ENCODE measurements around the gene ZNF460. TPM values are rescaled to one million over a fixed set of nuclear protein-coding genes. Genes with fewer than 3 reads are reported as not detected.
"Not testable (repeated sequence)": the region's sequence is repeated elsewhere in the genome, so short reads cannot be mapped to it uniquely, and the experiment has no call there.

Gene ZNF460
- total and polyA plus RNA-seq, 3 experiments from 2014 or later = 7.5 to 52.0 (median 45.5) TPM

GRCh38 chr19:57244513-57244912 lies 35.8 kb upstream of the ZNF460 start:
- Mint-ChIP-seq H3K27ac (peak overlapping the region in 1 of 8 donors; percentile 73), H3K9me3 (peaks cover 0 to 3% (median 0%) of the 10 kb centered on the region in 5 donors), H3K4me1 (peaks cover 36 to 49% (median 40%) of the 10 kb centered on the region in 3 donors), H3K36me3 (peaks cover 11 to 70% (median 32%) of the 10 kb centered on the region in 3 donors), H3K27me3 (no peaks in the 10 kb centered on the region), H3K4me3 (no peak overlapping the region)
- ChIA-PET CTCF (no interaction called here), POLR2A (no interaction called here)
- no peak for DNase-seq
- H3K36me3 ChIP-seq (ENCODE audit: insufficient read depth, low read length) = peaks cover 43% of the 10 kb centered on the region
- no peaks in the 10 kb centered on the region for H3K27me3 ChIP-seq (ENCODE audit: insufficient read depth, low read length, poor library complexity, severe bottlenecking)
- no peaks in the 10 kb centered on the region for H3K9me3 ChIP-seq (ENCODE audit: low read length)
- H3K4me1 ChIP-seq (ENCODE audit: insufficient read depth, low read length) = peaks cover 27% of the 10 kb centered on the region
- H3K4me3 ChIP-seq (ENCODE audit: low read length) = no peak overlapping the region
- H3K27ac ChIP-seq (ENCODE audit: low read depth, low read length) = no peak overlapping the region

GRCh38 chr19:57245066-57245465 lies 35.2 kb upstream of the ZNF460 start:
- no peaks in the 10 kb centered on the region for H3K27me3 Mint-ChIP-seq
- H3K27ac ChIP-seq (ENCODE audit: low read depth, low read length) = no peak overlapping the region

GRCh38 chr19:57245959-57246358 lies 34.3 kb upstream of the ZNF460 start:
- no peaks in the 10 kb centered on the region for H3K27me3 Mint-ChIP-seq
- ChIA-PET CTCF (interaction anchor here (0.7 kb wide), 1 partner anchor 730 kb away, joined by 3 read pairs; no protein-coding TSS in a partner anchor), POLR2A (no interaction called here)
- H3K9me3 Mint-ChIP-seq = peaks cover 0 to 11% (median 0%) of the 10 kb centered on the region in 5 donors
- H3K27ac Mint-ChIP-seq = no peak overlapping the region
- Histone ChIP-seq H3K27me3 (ENCODE audit: insufficient read depth, low read length, poor library complexity, severe bottlenecking) (no peaks in the 10 kb centered on the region), H3K9me3 (ENCODE audit: low read length) (no peaks in the 10 kb centered on the region), H3K27ac (ENCODE audit: low read depth, low read length) (no peak overlapping the region), H3K36me3 (ENCODE audit: insufficient read depth, low read length) (peaks cover 48% of the 10 kb centered on the region), H3K4me3 (ENCODE audit: low read length) (no peak overlapping the region), H3K4me1 (ENCODE audit: insufficient read depth, low read length) (peaks cover 22% of the 10 kb centered on the region)
- no peak overlapping the region for H3K4me3 Mint-ChIP-seq
- H3K4me1 Mint-ChIP-seq = peaks cover 28 to 39% (median 37%) of the 10 kb centered on the region in 3 donors
- peaks cover 21 to 77% (median 39%) of the 10 kb centered on the region in 3 donors for H3K36me3 Mint-ChIP-seq
- DNase-seq = no peak

More at GRCh38 chr19:57245066-57245465, 35.2 kb upstream of the ZNF460 start:
- H3K36me3 Mint-ChIP-seq = peaks cover 14 to 73% (median 34%) of the 10 kb centered on the region in 3 donors
- Histone ChIP-seq H3K9me3 (ENCODE audit: low read length) (no peaks in the 10 kb centered on the region), H3K4me3 (ENCODE audit: low read length) (no peak overlapping the region), H3K36me3 (ENCODE audit: insufficient read depth, low read length) (peaks cover 43% of the 10 kb centered on the region), H3K27me3 (ENCODE audit: insufficient read depth, low read length, poor library complexity, severe bottlenecking) (no peaks in the 10 kb centered on the region), H3K4me1 (ENCODE audit: insufficient read depth, low read length) (peaks cover 24% of the 10 kb centered on the region)
- ChIA-PET CTCF (no interaction called here), POLR2A (interaction anchor here (0.6 kb wide), 1 partner anchor 14 kb away, joined by 3 read pairs; no protein-coding TSS in a partner anchor)
- no peak overlapping the region for H3K4me3 Mint-ChIP-seq
- H3K27ac Mint-ChIP-seq = no peak overlapping the region
- no peak for DNase-seq
- peaks cover 33 to 47% (median 38%) of the 10 kb centered on the region in 3 donors for H3K4me1 Mint-ChIP-seq
- peaks cover 0 to 5% (median 2%) of the 10 kb centered on the region in 5 donors for H3K9me3 Mint-ChIP-seq

GRCh38 chr19:57248646-57249045 lies 31.6 kb upstream of the ZNF460 start:
- ChIA-PET CTCF (no interaction called here), POLR2A (no interaction called here)
- peaks cover 68% of the 10 kb centered on the region for H3K36me3 ChIP-seq (ENCODE audit: insufficient read depth, low read length)
- Mint-ChIP-seq H3K4me1 (peaks cover 5 to 12% (median 10%) of the 10 kb centered on the region in 3 donors), H3K27ac (peak overlapping the region in 1 of 8 donors; percentile 47), H3K4me3 (no peak overlapping the region), H3K27me3 (no peaks in the 10 kb centered on the region), H3K36me3 (peaks cover 39 to 94% (median 58%) of the 10 kb centered on the region in 3 donors), H3K9me3 (peaks cover 0 to 37% (median 2%) of the 10 kb centered on the region in 5 donors)
- no peaks in the 10 kb centered on the region for H3K4me1 ChIP-seq (ENCODE audit: insufficient read depth, low read length)
- H3K27ac ChIP-seq (ENCODE audit: low read depth, low read length) = no peak overlapping the region
- no peak for DNase-seq
- peaks cover 7% of the 10 kb centered on the region for H3K9me3 ChIP-seq (ENCODE audit: low read length)
- no peak overlapping the region for H3K4me3 ChIP-seq (ENCODE audit: low read length)
- no peaks in the 10 kb centered on the region for H3K27me3 ChIP-seq (ENCODE audit: insufficient read depth, low read length, poor library complexity, severe bottlenecking)

- Histone ChIP-seq H3K27me3 (ENCODE audit: insufficient read depth, low read length, poor library complexity, severe bottlenecking) (no peaks in the 10 kb centered on the region), H3K27ac (ENCODE audit: low read depth, low read length) (no peak overlapping the region), H3K36me3 (ENCODE audit: insufficient read depth, low read length) (peaks cover 69% of the 10 kb centered on the region), H3K4me1 (ENCODE audit: insufficient read depth, low read length) (no peaks in the 10 kb centered on the region), H3K4me3 (ENCODE audit: low read length) (no peak overlapping the region), H3K9me3 (ENCODE audit: low read length) (peaks cover 14% of the 10 kb centered on the region)
- Mint-ChIP-seq H3K4me1 (peaks cover 3 to 9% (median 8%) of the 10 kb centered on the region in 3 donors), H3K27me3 (no peaks in the 10 kb centered on the region), H3K9me3 (peaks cover 0 to 40% (median 2%) of the 10 kb centered on the region in 5 donors), H3K4me3 (no peak overlapping the region), H3K36me3 (peaks cover 40 to 94% (median 65%) of the 10 kb centered on the region in 3 donors), H3K27ac (no peak overlapping the region)
- ChIA-PET CTCF (no interaction called here), POLR2A (no interaction called here)
- no peak for DNase-seq
Measured at GRCh38 chr19:57249329-57249728, 31.0 kb upstream of the ZNF460 start.

GRCh38 chr19:57253767-57254166 lies 26.5 kb upstream of the ZNF460 start:
- H3K4me3 Mint-ChIP-seq; H3K27ac Mint-ChIP-seq; H3K4me3 ChIP-seq (ENCODE audit: low read length); DNase-seq; CTCF ChIA-PET; H3K4me1 ChIP-seq (ENCODE audit: insufficient read depth, low read length); H3K27me3 Mint-ChIP-seq; POLR2A ChIA-PET; H3K27me3 ChIP-seq (ENCODE audit: insufficient read depth, low read length, poor library complexity, severe bottlenecking); H3K27ac ChIP-seq (ENCODE audit: low read depth, low read length): not testable (repeated sequence)
- H3K36me3 Mint-ChIP-seq = peaks cover 45 to 83% (median 79%) of the 10 kb centered on the region in 3 donors
- H3K4me1 Mint-ChIP-seq = peaks cover 5 to 12% (median 7%) of the 10 kb centered on the region in 3 donors
- H3K9me3 Mint-ChIP-seq = peaks cover 0 to 70% (median 9%) of the 10 kb centered on the region in 5 donors
- Histone ChIP-seq H3K36me3 (ENCODE audit: insufficient read depth, low read length) (peaks cover 38% of the 10 kb centered on the region), H3K9me3 (ENCODE audit: low read length) (peaks cover 19% of the 10 kb centered on the region)

GRCh38 chr19:57262044-57262443 lies 18.2 kb upstream of the ZNF460 start:
- H3K27me3 Mint-ChIP-seq = no peaks in the 10 kb centered on the region
- Histone ChIP-seq H3K9me3 (ENCODE audit: low read length) (no peaks in the 10 kb centered on the region), H3K27ac (ENCODE audit: low read depth, low read length) (no peak overlapping the region), H3K4me1 (ENCODE audit: insufficient read depth, low read length) (no peaks in the 10 kb centered on the region), H3K27me3 (ENCODE audit: insufficient read depth, low read length, poor library complexity, severe bottlenecking) (no peaks in the 10 kb centered on the region), H3K4me3 (ENCODE audit: low read length) (no peak overlapping the region), H3K36me3 (ENCODE audit: insufficient read depth, low read length) (no peaks in the 10 kb centered on the region)
- peaks cover 28 to 64% (median 44%) of the 10 kb centered on the region in 3 donors for H3K36me3 Mint-ChIP-seq
- peaks cover 0 to 68% (median 17%) of the 10 kb centered on the region in 5 donors for H3K9me3 Mint-ChIP-seq
- POLR2A ChIA-PET = no interaction called here
- CTCF ChIA-PET = no interaction called here
- no peak overlapping the region for H3K4me3 Mint-ChIP-seq
- peaks cover 5 to 16% (median 7%) of the 10 kb centered on the region in 3 donors for H3K4me1 Mint-ChIP-seq
- DNase-seq = no peak
- no peak overlapping the region for H3K27ac Mint-ChIP-seq

- no peak overlapping the region for H3K27ac ChIP-seq (ENCODE audit: low read depth, low read length)
- no peak overlapping the region for H3K27ac Mint-ChIP-seq
- H3K4me3 Mint-ChIP-seq = no peak overlapping the region
- H3K4me3 ChIP-seq (ENCODE audit: low read length) = no peak overlapping the region
- H3K27me3 Mint-ChIP-seq = no peaks in the 10 kb centered on the region
- CTCF ChIA-PET = interaction anchor here (1.2 kb wide), 1 partner anchor 13 kb away, joined by 4 read pairs; no protein-coding TSS in a partner anchor
- H3K36me3 ChIP-seq (ENCODE audit: insufficient read depth, low read length) = no peaks in the 10 kb centered on the region
- H3K27me3 ChIP-seq (ENCODE audit: insufficient read depth, low read length, poor library complexity, severe bottlenecking) = no peaks in the 10 kb centered on the region
- POLR2A ChIA-PET = no interaction called here
- no peak for DNase-seq
- peaks cover 24 to 68% (median 43%) of the 10 kb centered on the region in 3 donors for H3K36me3 Mint-ChIP-seq
- H3K9me3 Mint-ChIP-seq = peaks cover 0 to 66% (median 14%) of the 10 kb centered on the region in 5 donors
- no peaks in the 10 kb centered on the region for H3K9me3 ChIP-seq (ENCODE audit: low read length)
- no peaks in the 10 kb centered on the region for H3K4me1 ChIP-seq (ENCODE audit: insufficient read depth, low read length)
- peaks cover 3 to 16% (median 3%) of the 10 kb centered on the region in 3 donors for H3K4me1 Mint-ChIP-seq
Measured at GRCh38 chr19:57263244-57263741, 17.0 kb upstream of the ZNF460 start.
